ENCODE data around the gene TRIO.

DNA sequence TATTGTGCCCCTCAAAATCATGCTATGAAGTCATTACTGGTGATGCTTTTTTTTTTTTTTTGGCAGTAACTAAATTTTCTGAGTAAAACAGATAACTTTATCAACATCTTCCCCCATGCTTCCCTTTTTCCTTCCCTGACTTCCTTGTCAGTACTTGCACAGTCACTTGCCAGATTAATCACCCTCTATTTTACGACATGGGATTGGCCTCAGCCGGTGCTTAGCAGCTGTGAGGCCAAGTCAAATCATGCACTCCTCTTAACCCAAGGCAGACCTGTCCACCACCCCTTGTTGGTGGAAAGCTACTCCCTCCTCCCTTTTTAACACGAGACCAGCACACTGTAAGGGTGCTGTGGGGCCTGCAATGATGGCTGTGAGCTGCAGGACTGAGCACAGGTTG lies 320.5 kb downstream of the TRIO start:
- TF ChIP-seq ZNF317 (CRISPR knock-in tag; IDR thresholded peaks at IDR 0.05; ENCODE audit: borderline replicate concordance, low read depth): no peak
- TF ChIP-seq TCF7 (CRISPR knock-in tag; IDR thresholded peaks at IDR 0.05; ENCODE audit: low read depth): no peak
- no peak for TF ChIP-seq NR2C2 (CRISPR knock-in tag; IDR thresholded peaks at IDR 0.05)
